Panc1 (cell line): ENCODE data around the gene CDH6. TPM values are rescaled to one million over a fixed set of nuclear protein-coding genes. Genes with fewer than 3 reads are reported as not detected.

Experiments used
- ATAC-seq: fragments of 200-7000 bp; cut with Tn5 transposase; 2 replicates; pipeline ENCODE4 v1.9.1; 2020; ENCODE audit warnings: mild to moderate bottlenecking, moderate library complexity
- BruUV-seq: library from RNA; stranded (reverse); fragments of 400-500 nt; replicated peaks from 2 replicates; lab custom pipeline; 2021; lab: Mats Ljungman, UMichigan
- CTCF ChIA-PET: fragments of 300-600 bp; sonication (Branson Sonifier 250); formaldehyde crosslinking; loops from one replicate; lab custom pipeline; 2022; ENCODE audit warnings: antibody characterized with exemption; lab: Charles Lee
- POLR2A ChIA-PET: fragments of 300-600 bp; sonication (Branson Sonifier 250); formaldehyde crosslinking; loops from one replicate; lab custom pipeline; 2022; ENCODE audit warnings: antibody characterized with exemption; lab: Charles Lee
- DNase-seq: peaks from one replicate; pipeline ENCODE4 v3.0.0-alpha.2; 2010; ENCODE audit warnings: low read depth, low spot score
- H3K27ac ChIP-seq: 2 replicates; pipeline ENCODE4 v1.5.1; 2011; ENCODE audit warnings: mild to moderate bottlenecking, low read length, inconsistent platforms
- H3K27me3 ChIP-seq: fragments of 200-500 bp; sonication (Bioruptor generic); 2 replicates; pipeline ENCODE4 v1.6.0; 2014; ENCODE audit warnings: low read length, inconsistent platforms; ENCODE audit not compliant: control insufficient read depth, insufficient read depth
- H3K36me3 ChIP-seq: fragments of 200-500 bp; sonication (Bioruptor generic); 2 replicates; pipeline ENCODE4 v1.5.1; 2014; ENCODE audit warnings: inconsistent platforms, mild to moderate bottlenecking, low read length, moderate library complexity; ENCODE audit not compliant: control insufficient read depth, insufficient read depth
- H3K4me1 ChIP-seq: 2 replicates; pipeline ENCODE4 v1.5.1; 2011; ENCODE audit warnings: inconsistent platforms, mild to moderate bottlenecking, low read length, moderate library complexity; ENCODE audit not compliant: control insufficient read depth, insufficient read depth
- H3K4me3 ChIP-seq, 2 experiments: 2 replicates each; pipeline ENCODE4 v1.5.1; 2011 to 2012; ENCODE audit warnings: low read depth in 2 of 2, low read length in 2 of 2, mild to moderate bottlenecking in 2 of 2, inconsistent platforms in 1 of 2, moderate library complexity in 1 of 2
- H3K9me3 ChIP-seq: fragments of 200-500 bp; sonication (Bioruptor generic); 2 replicates; pipeline ENCODE4 v1.5.1; 2014; ENCODE audit warnings: low read depth, mild to moderate bottlenecking, inconsistent platforms, low read length, moderate library complexity; ENCODE audit not compliant: control insufficient read depth, insufficient read depth
- CTCF ChIP-seq: fragments of 450-650 bp; IDR thresholded peaks from 2 replicates; pipeline ENCODE4 v1.5.1; 2017; ENCODE audit warnings: mild to moderate bottlenecking
- POLR2AphosphoS5 ChIP-seq: IDR thresholded peaks from 2 replicates; pipeline ENCODE4 v1.6.1; 2012; ENCODE audit warnings: mild to moderate bottlenecking, low read depth, low read length, moderate library complexity
- REST ChIP-seq, 2 experiments: IDR thresholded peaks; 2 replicates each; pipeline ENCODE4 v1.6.1; 2011 to 2012; ENCODE audit warnings: low read depth in 2 of 2, control low read depth in 1 of 2, low read length in 1 of 2, mild to moderate bottlenecking in 1 of 2, moderate library complexity in 1 of 2; ENCODE audit not compliant: insufficient read depth in 1 of 2
- SIN3A ChIP-seq: IDR thresholded peaks from 2 replicates; pipeline ENCODE4 v1.6.1; 2012; ENCODE audit warnings: low read depth, mild to moderate bottlenecking, low read length, moderate library complexity, borderline replicate concordance; ENCODE audit not compliant: insufficient read depth
- TCF7L2 ChIP-seq: IDR thresholded peaks from 2 replicates; pipeline ENCODE4 v1.6.1; 2011; ENCODE audit warnings: mild to moderate bottlenecking, low read depth, low read length, inconsistent platforms
- in situ Hi-C: cut with HindIII; loops from 2 replicates; pipeline ENCODE4 v1.10.0; 2016; ENCODE audit warnings: low sequenced_read_pairs, low pct_unique_long_range_greater_than_20kb
- intact Hi-C: fragments of 100-400 bp; cut with micrococcal nuclease; formaldehyde crosslinking; loops from one replicate; pipeline ENCODE4 v1.10.0; 2022; ENCODE audit not compliant: unreplicated experiment
- total RNA-seq: library from RNA; stranded (reverse); gene quantifications from one replicate; pipeline ENCODE4 v1.2.1, GENCODE V29; 2021; ENCODE audit not compliant: unreplicated experiment

CDH6 gene
- total RNA-seq, 1 experiment from 2014 or later: 0.36 TPM

GRCh38 chr5:31235381-31235780 lies 41.9 kb downstream of the CDH6 start:
- CTCF ChIA-PET: interaction anchor here (0.7 kb wide), 1 partner anchor 20 kb away, joined by 6 read pairs; no protein-coding TSS in a partner anchor
- no peaks in the 10 kb centered on the region for H3K4me1 ChIP-seq
- TF ChIP-seq CTCF: no peak
- no peaks in the 10 kb centered on the region for H3K9me3 ChIP-seq
- H3K27ac ChIP-seq: no peak overlapping the region
- no peak for DNase-seq
- intact Hi-C loops: no loop called here
- no peak overlapping the region for H3K4me3 ChIP-seq
- POLR2A ChIA-PET: no interaction called here
- no peaks in the 10 kb centered on the region for H3K27me3 ChIP-seq
- no peak for ATAC-seq
- in situ Hi-C loops: no loop called here
- BruUV-seq: no TSS peak
- no peaks in the 10 kb centered on the region for H3K36me3 ChIP-seq

GRCh38 chr5:31236339-31236738 lies 42.9 kb downstream of the CDH6 start:
- intact Hi-C loops (no loop called here), in situ Hi-C loops (no loop called here)
- H3K4me3 ChIP-seq: no peak overlapping the region
- H3K27ac ChIP-seq: no peak overlapping the region
- H3K4me1 ChIP-seq: no peaks in the 10 kb centered on the region
- no peaks in the 10 kb centered on the region for H3K9me3 ChIP-seq
- ATAC-seq: no peak
- H3K36me3 ChIP-seq: no peaks in the 10 kb centered on the region
- no peak for DNase-seq
- H3K27me3 ChIP-seq: no peaks in the 10 kb centered on the region
- ChIA-PET POLR2A (no interaction called here), CTCF (no interaction called here)
- BruUV-seq: no TSS peak
- TF ChIP-seq SIN3A (no peak), CTCF (no peak), TCF7L2 (no peak), POLR2AphosphoS5 (no peak), REST (IDR thresholded peaks at IDR 0.05; ENCODE audit: insufficient read depth in 1 of 2, low read depth in 2 of 2, low read length in 1 of 2) (no peak)
